Testis (tissue), 3 donors: ENCODE data around the gene DMD. TPM values are rescaled to one million over a fixed set of nuclear protein-coding genes. Genes with fewer than 3 reads are reported as not detected.
A peak's percentile ranks its signal among the peaks of the same experiment; 100 is the strongest.

Source experiments
- DNase-seq: peaks from one replicate; pipeline ENCODE4 v3.0.0-alpha.2; 2019
- H3K27ac ChIP-seq, 2 donors: fragments of 200-600 bp; sonication (generic); one replicate each; pipeline ENCODE4 v1.5.1; 2019
- H3K27me3 ChIP-seq: fragments of 200-600 bp; sonication (generic); one replicate; pipeline ENCODE4 v1.5.1; 2019
- H3K36me3 ChIP-seq: fragments of 200-600 bp; sonication (generic); one replicate; pipeline ENCODE4 v1.5.1; 2017; ENCODE audit warnings: low read depth; ENCODE audit errors: missing control alignments
- H3K4me1 ChIP-seq: fragments of 200-600 bp; sonication (generic); one replicate; pipeline ENCODE4 v1.5.1; 2019
- H3K4me3 ChIP-seq, 2 donors: fragments of 200-600 bp; sonication (generic); one replicate each; pipeline ENCODE4 v1.5.1; 2017 to 2019
- H3K9me3 ChIP-seq: fragments of 200-600 bp; sonication (generic); one replicate; pipeline ENCODE4 v1.5.1; 2017
- POLR2A ChIP-seq: fragments of 450-650 bp; IDR thresholded peaks from one replicate; pipeline ENCODE4 v1.6.1; 2017; ENCODE audit warnings: antibody characterized with exemption, mild to moderate bottlenecking, moderate library complexity
- WGBS, 2 donors: methylation state at CpG; one replicate each; pipeline ENCODE4 v1.1.5; 2018; 5-methylcytosine and 5-hydroxymethylcytosine counted together
- intact Hi-C: fragments of 100-400 bp; cut with DNase I; formaldehyde crosslinking; loops from one replicate; pipeline ENCODE4 v1.15.1; 2023; ENCODE audit warnings: low total_unique reads
- polyA plus RNA-seq: library from polyadenylated mRNA; stranded (reverse); fragments of 350-450 nt; fragmentation: Illumina TruSeq; extraction: RNeasy Lipid Tissue Mini Kit (QIAGEN cat#74804); gene quantifications from one replicate; pipeline ENCODE4 v1.2.3, GENCODE V29; 2014; ENCODE audit warnings: low read depth, low replicate concordance; ENCODE audit not compliant: insufficient read depth
- total RNA-seq, 2 donors: library from RNA; depleted of rRNA; stranded (reverse); fragments of >200 nt; gene quantifications; one replicate each; pipeline ENCODE4 v1.2.3, GENCODE V29; 2016
- TF ChIP-seq, protein P1 (sequence below), 3 experiments: fragments of 450-650 bp in 2 of 3; fragments of 200-600 bp in 1 of 3; sonication (generic) in 1 of 3; IDR thresholded peaks; one replicate each; pipeline ENCODE4 v1.5.1; 2016 to 2019; ENCODE audit warnings: antibody characterized with exemption in 3 of 3, mild to moderate bottlenecking in 2 of 3, moderate library complexity in 1 of 3

The DMD gene
- total and polyA plus RNA-seq, 3 donors from 2014 or later, result 11.3 to 34.1 (median 24.2) TPM

DNA sequence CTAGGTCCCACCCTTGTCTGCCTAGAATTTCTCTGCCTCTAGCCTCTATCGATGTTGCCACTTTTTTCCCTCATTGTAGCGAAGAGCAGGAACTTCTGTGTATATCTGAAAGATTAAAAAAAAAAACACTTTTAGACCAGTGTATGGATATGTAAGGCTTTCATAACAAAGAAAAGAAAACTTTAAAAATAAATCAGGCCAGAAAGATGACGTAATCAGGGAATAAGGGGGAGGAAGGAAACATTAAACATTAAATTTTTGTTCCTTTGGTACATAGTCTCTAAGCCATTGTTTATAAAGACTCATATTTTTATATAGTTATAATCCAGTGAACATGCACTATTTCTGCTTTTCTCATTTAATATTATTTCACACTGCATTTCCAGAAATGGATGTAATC is 2113.3 kb downstream of the DMD start:
- WGBS, 2 donors, result 67 to 73% methylated on average over 3 of the region's 3 CpGs
- H3K36me3 ChIP-seq, result no peaks in the 10 kb centered on the region
- TF ChIP-seq, protein P1, sequence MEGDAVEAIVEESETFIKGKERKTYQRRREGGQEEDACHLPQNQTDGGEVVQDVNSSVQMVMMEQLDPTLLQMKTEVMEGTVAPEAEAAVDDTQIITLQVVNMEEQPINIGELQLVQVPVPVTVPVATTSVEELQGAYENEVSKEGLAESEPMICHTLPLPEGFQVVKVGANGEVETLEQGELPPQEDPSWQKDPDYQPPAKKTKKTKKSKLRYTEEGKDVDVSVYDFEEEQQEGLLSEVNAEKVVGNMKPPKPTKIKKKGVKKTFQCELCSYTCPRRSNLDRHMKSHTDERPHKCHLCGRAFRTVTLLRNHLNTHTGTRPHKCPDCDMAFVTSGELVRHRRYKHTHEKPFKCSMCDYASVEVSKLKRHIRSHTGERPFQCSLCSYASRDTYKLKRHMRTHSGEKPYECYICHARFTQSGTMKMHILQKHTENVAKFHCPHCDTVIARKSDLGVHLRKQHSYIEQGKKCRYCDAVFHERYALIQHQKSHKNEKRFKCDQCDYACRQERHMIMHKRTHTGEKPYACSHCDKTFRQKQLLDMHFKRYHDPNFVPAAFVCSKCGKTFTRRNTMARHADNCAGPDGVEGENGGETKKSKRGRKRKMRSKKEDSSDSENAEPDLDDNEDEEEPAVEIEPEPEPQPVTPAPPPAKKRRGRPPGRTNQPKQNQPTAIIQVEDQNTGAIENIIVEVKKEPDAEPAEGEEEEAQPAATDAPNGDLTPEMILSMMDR (IDR thresholded peaks at IDR 0.05), result no peak
- no peak for TF ChIP-seq POLR2A
- intact Hi-C loops, result no loop called here
- H3K4me1 ChIP-seq, result no peaks in the 10 kb centered on the region
- no peak overlapping the region for H3K4me3 ChIP-seq
- H3K9me3 ChIP-seq, result no peaks in the 10 kb centered on the region
- H3K27me3 ChIP-seq, result no peaks in the 10 kb centered on the region
- no peak overlapping the region for H3K27ac ChIP-seq
- no peak for DNase-seq

DNA sequence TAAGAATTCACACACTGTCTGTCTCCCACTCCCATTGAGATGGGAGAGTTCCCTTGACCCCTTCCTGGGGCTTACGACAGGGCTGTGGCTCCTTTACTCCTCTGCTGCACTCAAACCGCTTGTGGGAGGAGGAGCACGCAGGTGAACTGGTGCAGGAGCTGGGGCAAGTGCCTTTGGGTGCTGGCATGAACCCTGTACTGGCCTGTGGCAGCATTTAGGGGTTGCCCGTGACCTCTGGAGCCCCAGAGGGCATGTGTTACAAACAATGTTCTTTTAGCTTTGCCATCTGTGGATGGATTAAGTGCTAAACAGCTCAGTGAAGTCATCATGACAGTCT is 2117.7 kb downstream of the DMD start:
- intact Hi-C loops, result no loop called here
- H3K27ac ChIP-seq, result no peak overlapping the region
- no peak for DNase-seq
- no peaks in the 10 kb centered on the region for H3K27me3 ChIP-seq
- TF ChIP-seq, protein P1 (IDR thresholded peaks at IDR 0.05), result no peak
- TF ChIP-seq POLR2A, result no peak
- H3K36me3 ChIP-seq, result no peaks in the 10 kb centered on the region
- H3K4me3 ChIP-seq, result no peak overlapping the region
- 93 to 100% methylated on average over 3 to 4 of the region's 4 CpGs for WGBS, 2 donors
- H3K4me1 ChIP-seq, result no peaks in the 10 kb centered on the region
- no peaks in the 10 kb centered on the region for H3K9me3 ChIP-seq

DNA sequence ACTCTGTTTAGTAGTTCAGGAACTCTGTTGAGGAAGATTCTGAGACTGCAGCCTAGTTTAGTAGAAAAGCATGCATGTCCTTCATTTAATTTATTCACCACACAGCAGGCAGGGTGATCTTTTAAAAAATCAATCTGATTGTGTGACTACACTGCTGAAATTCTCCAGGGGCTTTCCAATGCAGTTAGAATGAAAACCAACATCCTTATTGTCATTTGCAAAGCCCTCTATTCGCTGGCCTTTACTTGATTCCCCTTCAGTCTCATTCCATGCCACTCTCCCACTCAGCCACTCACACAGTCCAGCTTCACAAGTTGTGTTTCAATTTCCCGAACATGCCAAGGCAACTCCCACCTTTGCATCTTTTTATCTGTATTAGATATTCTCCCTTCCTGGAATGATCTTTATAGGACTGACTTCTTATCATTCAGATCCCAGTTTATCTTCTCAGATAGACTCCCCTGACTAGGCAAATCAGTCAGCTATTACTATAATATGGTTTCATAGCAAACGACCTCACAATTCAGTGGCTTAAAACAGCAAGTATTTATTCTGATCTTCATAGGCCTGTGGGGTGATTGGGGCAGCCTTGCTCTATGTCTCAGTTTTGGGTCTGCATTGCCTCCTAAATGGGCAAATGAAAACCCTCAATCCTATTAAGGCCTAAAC is 2118.2 kb downstream of the DMD start:
- no peak for DNase-seq
- WGBS, 2 donors, result 41 to 65% methylated on average over 3 of the region's 3 CpGs
- Histone ChIP-seq H3K9me3 (no peaks in the 10 kb centered on the region), H3K4me1 (no peaks in the 10 kb centered on the region), H3K27ac (no peak overlapping the region), H3K27me3 (no peaks in the 10 kb centered on the region), H3K4me3 (no peak overlapping the region), H3K36me3 (no peaks in the 10 kb centered on the region)
- TF ChIP-seq, protein P1 (IDR thresholded peaks at IDR 0.05), result no peak
- TF ChIP-seq POLR2A, result no peak
- intact Hi-C loops, result no loop called here

DNA sequence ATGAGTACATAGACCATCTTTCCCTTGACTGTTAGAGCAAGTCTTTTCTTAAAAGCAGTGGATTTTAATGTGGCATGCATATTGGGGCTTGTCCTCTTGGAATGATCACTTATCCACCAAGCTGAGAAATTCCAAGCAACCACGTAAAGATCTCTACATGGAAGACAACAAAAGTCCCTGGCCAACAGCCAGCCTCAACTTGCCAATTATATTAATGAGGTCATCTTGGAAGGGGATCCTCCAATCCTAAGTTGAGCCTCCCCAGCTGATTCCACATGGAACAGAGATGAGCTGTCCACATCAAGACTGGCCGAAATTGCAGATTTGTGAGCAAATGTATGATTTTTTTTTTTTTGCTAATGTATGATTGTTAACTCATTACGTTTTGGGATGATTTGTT is 2118.9 kb downstream of the DMD start:
- H3K4me3 ChIP-seq, result no peak overlapping the region
- TF ChIP-seq POLR2A, result no peak
- TF ChIP-seq, protein P1 (IDR thresholded peaks at IDR 0.05), result no peak
- H3K27ac ChIP-seq, result no peak overlapping the region
- H3K9me3 ChIP-seq, result no peaks in the 10 kb centered on the region
- peak; percentile 14 for DNase-seq
- H3K4me1 ChIP-seq, result no peaks in the 10 kb centered on the region
- H3K36me3 ChIP-seq, result no peaks in the 10 kb centered on the region
- no peaks in the 10 kb centered on the region for H3K27me3 ChIP-seq
- WGBS, 2 donors, result 43 to 51% methylated on average over 3 of the region's 3 CpGs
- intact Hi-C loops, result no loop called here

DNA sequence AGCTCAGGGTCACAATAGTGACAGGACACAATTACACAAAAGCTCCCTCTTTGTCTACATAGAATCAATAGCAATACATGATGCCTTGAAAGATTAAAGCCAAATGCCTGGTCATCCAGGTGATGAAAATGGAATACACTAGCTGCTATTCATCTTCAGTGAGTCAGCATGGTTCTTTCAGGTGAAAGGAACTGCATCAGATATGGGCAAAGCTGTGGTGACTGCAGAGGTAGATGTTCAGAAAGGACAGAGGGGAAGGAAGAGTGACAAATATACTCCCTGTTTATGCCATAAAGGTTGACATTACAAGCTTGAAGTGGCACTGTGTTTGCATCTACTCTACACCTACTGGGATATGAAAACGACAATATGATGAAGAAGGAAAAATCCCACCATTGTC is 2119.5 kb downstream of the DMD start:
- intact Hi-C loops, result no loop called here
- no peaks in the 10 kb centered on the region for H3K9me3 ChIP-seq
- WGBS, 2 donors, result 57 to 86% methylated on average over 1 of the region's 1 CpG
- no peak overlapping the region for H3K4me3 ChIP-seq
- H3K27me3 ChIP-seq, result no peaks in the 10 kb centered on the region
- H3K36me3 ChIP-seq, result no peaks in the 10 kb centered on the region
- H3K27ac ChIP-seq, result no peak overlapping the region
- DNase-seq, result no peak
- TF ChIP-seq, protein P1 (IDR thresholded peaks at IDR 0.05), result no peak
- no peaks in the 10 kb centered on the region for H3K4me1 ChIP-seq
